HUES64 (cell line): Measurements from ENCODE around the gene DIAPH3.

Source experiments
- H3K27ac ChIP-seq: 2 replicates; pipeline ENCODE4 v1.7.0; 2013; ENCODE audit warnings: low read depth, low read length, inconsistent platforms
- H3K27me3 ChIP-seq: 2 replicates; pipeline ENCODE4 v1.6.1; 2013; ENCODE audit warnings: mild to moderate bottlenecking, low read length; ENCODE audit not compliant: insufficient read depth
- H3K36me3 ChIP-seq: 2 replicates; pipeline ENCODE4 v1.6.1; 2013; ENCODE audit warnings: mild to moderate bottlenecking, low read length; ENCODE audit not compliant: insufficient read depth
- H3K4me1 ChIP-seq: 2 replicates; pipeline ENCODE4 v1.6.1; 2013; ENCODE audit warnings: mild to moderate bottlenecking, low read length, moderate library complexity; ENCODE audit not compliant: insufficient read depth
- H3K4me3 ChIP-seq: 2 replicates; pipeline ENCODE4 v1.5.1; 2013; ENCODE audit warnings: mild to moderate bottlenecking, low read length, moderate library complexity
- H3K9ac ChIP-seq: 2 replicates; pipeline ENCODE4 v1.6.1; 2013; ENCODE audit warnings: mild to moderate bottlenecking, low read depth, low read length
- H3K9me3 ChIP-seq: 2 replicates; pipeline ENCODE4 v1.6.1; 2013; ENCODE audit warnings: low read depth, low read length; ENCODE audit not compliant: insufficient read depth
- WGBS: fragments of 150-250, 120-280 bp; methylation state at CpG from one replicate; pipeline ENCODE4 v1.1.7; 2013; ENCODE audit warnings: missing lambda C conversion rate; 5-methylcytosine and 5-hydroxymethylcytosine counted together

Gene DIAPH3

GRCh38 chr13:59893266-59893665 lies 270.5 kb downstream of the DIAPH3 start:
- no peaks in the 10 kb centered on the region for H3K9me3 ChIP-seq
- no peaks in the 10 kb centered on the region for H3K36me3 ChIP-seq

GRCh38 chr13:59891053-59891452 lies 272.7 kb downstream of the DIAPH3 start:
- H3K9ac ChIP-seq = no peak overlapping the region
- no peaks in the 10 kb centered on the region for H3K36me3 ChIP-seq
- no peak overlapping the region for H3K4me3 ChIP-seq
- no peak overlapping the region for H3K27ac ChIP-seq
- peaks cover 4% of the 10 kb centered on the region; the same call in 1 of the 2 replicates for H3K4me1 ChIP-seq
- no peaks in the 10 kb centered on the region for H3K27me3 ChIP-seq
- H3K9me3 ChIP-seq = no peaks in the 10 kb centered on the region

More at GRCh38 chr13:59893266-59893665, 270.5 kb downstream of the DIAPH3 start:
- H3K9ac ChIP-seq = no peak overlapping the region
- 100% methylated on average over 1 of the region's 1 CpG for WGBS
- H3K27me3 ChIP-seq = no peaks in the 10 kb centered on the region
- no peak overlapping the region for H3K27ac ChIP-seq
- peaks cover 4% of the 10 kb centered on the region; the same call in 1 of the 2 replicates for H3K4me1 ChIP-seq
- no peak overlapping the region for H3K4me3 ChIP-seq

GRCh38 chr13:59890054-59890453 lies 273.7 kb downstream of the DIAPH3 start:
- Histone ChIP-seq H3K9me3 (no peaks in the 10 kb centered on the region), H3K9ac (no peak overlapping the region), H3K27me3 (no peaks in the 10 kb centered on the region), H3K36me3 (no peaks in the 10 kb centered on the region), H3K4me3 (no peak overlapping the region), H3K27ac (no peak overlapping the region), H3K4me1 (peaks cover 4% of the 10 kb centered on the region; the same call in 1 of the 2 replicates)
- WGBS = 88% methylated on average over 1 of the region's 1 CpG

GRCh38 chr13:59888408-59888807 lies 275.3 kb downstream of the DIAPH3 start:
- WGBS = no CpG with 5 or more reads among the region's 2 CpGs
- Histone ChIP-seq H3K27ac (no peak overlapping the region), H3K9me3 (no peaks in the 10 kb centered on the region), H3K9ac (no peak overlapping the region), H3K4me3 (no peak overlapping the region), H3K27me3 (no peaks in the 10 kb centered on the region), H3K4me1 (no peaks in the 10 kb centered on the region), H3K36me3 (no peaks in the 10 kb centered on the region)

DNA sequence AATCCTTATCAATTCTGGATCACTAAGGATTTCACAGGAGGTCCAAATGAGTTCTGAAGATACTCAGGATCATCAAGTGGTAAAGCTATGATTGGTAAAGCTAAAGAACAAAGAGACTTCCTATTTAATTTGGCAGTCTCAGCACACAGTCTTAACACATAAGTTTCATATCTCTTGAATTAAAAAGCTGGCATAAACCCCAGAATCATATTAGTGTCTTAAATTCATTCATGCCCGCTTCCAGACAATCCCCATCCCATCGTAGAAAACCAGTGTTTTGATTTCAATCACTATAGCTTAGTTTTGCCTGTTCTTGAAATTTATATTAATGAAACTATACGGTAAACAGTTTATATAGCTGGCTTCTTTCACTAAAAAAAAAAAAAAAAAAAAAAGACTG lies 278.7 kb downstream of the DIAPH3 start:
- H3K4me1 ChIP-seq = no peaks in the 10 kb centered on the region
- no peaks in the 10 kb centered on the region for H3K36me3 ChIP-seq
- H3K4me3 ChIP-seq = no peak overlapping the region
- WGBS = 98% methylated on average over 2 of the region's 3 CpGs
- no peaks in the 10 kb centered on the region for H3K9me3 ChIP-seq
- no peak overlapping the region for H3K27ac ChIP-seq
- no peaks in the 10 kb centered on the region for H3K27me3 ChIP-seq
- no peak overlapping the region for H3K9ac ChIP-seq

DNA sequence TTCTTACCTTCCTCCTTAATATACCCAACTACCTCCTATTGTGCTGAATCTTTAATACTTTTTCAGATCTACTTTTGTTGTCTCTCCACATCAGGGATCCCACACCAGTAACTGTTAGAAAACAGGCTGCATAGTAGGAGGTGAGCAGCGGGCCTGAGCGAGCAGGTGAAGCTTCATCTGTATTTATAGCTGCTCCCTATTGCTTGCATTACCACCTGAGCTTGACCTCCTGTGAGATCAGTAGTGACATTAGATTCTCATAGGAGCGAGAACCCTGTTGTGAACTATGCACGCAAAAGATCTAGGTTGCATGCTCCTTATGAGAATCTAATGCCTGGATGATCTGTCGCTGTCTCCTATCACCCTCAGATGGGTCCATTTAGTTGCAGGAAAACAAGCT lies 279.8 kb downstream of the DIAPH3 start:
- Histone ChIP-seq H3K9me3 (no peaks in the 10 kb centered on the region), H3K4me1 (no peaks in the 10 kb centered on the region), H3K27me3 (no peaks in the 10 kb centered on the region), H3K36me3 (peaks cover 5% of the 10 kb centered on the region; the same call in 1 of the 2 replicates), H3K4me3 (no peak overlapping the region), H3K27ac (no peak overlapping the region), H3K9ac (no peak overlapping the region; the same call in 1 of the 2 replicates)
- 100% methylated on average over 5 of the region's 5 CpGs for WGBS

DNA sequence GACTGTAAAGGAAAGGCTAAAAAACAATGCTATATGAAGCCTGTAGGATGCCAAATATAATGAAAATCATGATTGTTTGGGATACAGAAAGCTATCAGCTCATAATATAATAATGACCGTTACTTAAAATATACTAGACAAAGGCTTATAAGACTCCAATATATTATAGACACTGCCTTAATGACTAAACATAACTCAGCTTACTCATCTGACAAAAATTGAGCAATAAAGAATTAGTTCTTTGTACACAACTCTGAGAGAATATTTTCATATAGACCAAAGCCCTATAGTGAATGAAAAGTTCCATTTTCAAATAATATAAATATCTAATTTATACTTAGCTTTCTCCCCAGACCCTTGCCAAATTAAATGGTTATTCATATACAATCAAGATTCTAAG lies 283.3 kb downstream of the DIAPH3 start:
- Histone ChIP-seq H3K4me1 (no peaks in the 10 kb centered on the region), H3K36me3 (peaks cover 20% of the 10 kb centered on the region; the same call in 1 of the 2 replicates), H3K27ac (no peak overlapping the region), H3K9ac (no peak overlapping the region), H3K27me3 (no peaks in the 10 kb centered on the region), H3K9me3 (no peaks in the 10 kb centered on the region), H3K4me3 (no peak overlapping the region)
- WGBS = 100% methylated on average over 1 of the region's 1 CpG

GRCh38 chr13:59879281-59879680 lies 284.4 kb downstream of the DIAPH3 start:
- Histone ChIP-seq H3K4me3 (no peak overlapping the region), H3K9me3 (no peaks in the 10 kb centered on the region), H3K36me3 (peaks cover 20% of the 10 kb centered on the region; the same call in 1 of the 2 replicates), H3K27ac (no peak overlapping the region), H3K9ac (no peak overlapping the region), H3K4me1 (no peaks in the 10 kb centered on the region), H3K27me3 (no peaks in the 10 kb centered on the region)
- WGBS = 90% methylated on average over 4 of the region's 4 CpGs

DNA sequence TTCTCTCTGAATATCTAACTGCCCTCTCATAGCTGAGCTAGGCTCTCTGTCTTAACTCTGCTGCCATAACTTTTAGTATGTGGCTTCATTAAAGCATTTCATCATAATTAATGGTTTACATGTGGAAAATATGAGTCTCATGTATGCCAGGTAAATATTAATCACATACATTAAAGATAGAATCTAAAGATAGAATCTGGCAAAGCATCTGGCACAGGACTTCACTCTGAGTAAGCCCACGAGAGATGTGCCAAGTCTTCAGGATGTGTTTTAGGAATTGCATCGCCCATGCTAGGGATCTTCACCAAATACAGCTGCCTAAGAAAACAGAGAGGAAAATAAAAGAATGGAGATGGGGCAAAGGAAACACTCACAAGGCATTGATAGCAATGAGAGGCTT lies 285.8 kb downstream of the DIAPH3 start:
- WGBS = 95% methylated on average over 2 of the region's 2 CpGs
- Histone ChIP-seq H3K27ac (no peak overlapping the region), H3K9ac (no peak overlapping the region), H3K9me3 (no peaks in the 10 kb centered on the region), H3K4me1 (peaks cover 7% of the 10 kb centered on the region; the same call in 1 of the 2 replicates), H3K4me3 (no peak overlapping the region), H3K27me3 (no peaks in the 10 kb centered on the region), H3K36me3 (peaks cover 20% of the 10 kb centered on the region; the same call in 1 of the 2 replicates)

GRCh38 chr13:59874973-59875372 lies 288.8 kb downstream of the DIAPH3 start:
- 94% methylated on average over 2 of the region's 2 CpGs for whole genome bisulfite sequencing
- Histone ChIP-seq H3K4me1 (peaks cover 13% of the 10 kb centered on the region; the same call in 1 of the 2 replicates), H3K9me3 (no peaks in the 10 kb centered on the region), H3K27ac (no peak overlapping the region), H3K4me3 (no peak overlapping the region), H3K36me3 (peaks cover 20% of the 10 kb centered on the region; the same call in 1 of the 2 replicates), H3K9ac (no peak overlapping the region), H3K27me3 (no peaks in the 10 kb centered on the region)

DNA sequence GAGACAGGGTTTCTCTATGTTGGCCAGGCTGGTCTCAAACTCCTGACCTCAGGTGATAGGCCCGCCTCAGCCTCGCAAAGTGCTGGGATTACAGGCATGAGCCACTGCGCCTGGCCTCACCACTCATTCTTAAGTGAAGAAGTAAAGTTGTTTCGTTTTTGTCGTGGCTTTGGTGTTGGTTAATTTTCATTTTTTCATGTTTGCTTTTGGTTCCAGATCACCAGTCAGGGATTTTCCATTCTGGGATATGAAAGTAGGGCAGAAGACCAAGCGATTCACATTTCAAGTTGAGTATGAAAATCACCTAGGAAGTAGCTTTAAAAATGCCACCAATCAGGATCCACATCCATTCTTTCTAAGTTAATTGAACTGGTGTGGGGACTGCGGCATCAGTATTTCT lies 289.9 kb downstream of the DIAPH3 start:
- H3K27me3 ChIP-seq = no peaks in the 10 kb centered on the region
- 92% methylated on average over 7 of the region's 7 CpGs for WGBS
- peaks cover 13% of the 10 kb centered on the region; the same call in 1 of the 2 replicates for H3K4me1 ChIP-seq
- no peak overlapping the region for H3K9ac ChIP-seq
- no peak overlapping the region for H3K4me3 ChIP-seq
- peaks cover 15% of the 10 kb centered on the region; the same call in 1 of the 2 replicates for H3K36me3 ChIP-seq
- no peaks in the 10 kb centered on the region for H3K9me3 ChIP-seq
- no peak overlapping the region for H3K27ac ChIP-seq

- H3K9ac ChIP-seq = no peak overlapping the region
- H3K4me1 ChIP-seq = peaks cover 13% of the 10 kb centered on the region; the same call in 1 of the 2 replicates
- WGBS = 89% methylated on average over 2 of the region's 3 CpGs
Measured at GRCh38 chr13:59873309-59873708, 290.4 kb downstream of the DIAPH3 start.

More at GRCh38 chr13:59873309-59873708, 290.4 kb downstream of the DIAPH3 start:
- peak overlapping the region; percentile 59; the same call in 1 of the 2 replicates for H3K27ac ChIP-seq
- H3K36me3 ChIP-seq = peaks cover 10% of the 10 kb centered on the region; the same call in 1 of the 2 replicates
- H3K9me3 ChIP-seq = no peaks in the 10 kb centered on the region
- no peaks in the 10 kb centered on the region for H3K27me3 ChIP-seq
- no peak overlapping the region for H3K4me3 ChIP-seq
